ENCODE results near the gene LRP8. TPM values are rescaled to one million over a fixed set of nuclear protein-coding genes. Genes with fewer than 3 reads are reported as not detected.

Gene LRP8
- total RNA-seq, 2 donors from 2014 or later: 4.7 to 15.3 TPM

DNA sequence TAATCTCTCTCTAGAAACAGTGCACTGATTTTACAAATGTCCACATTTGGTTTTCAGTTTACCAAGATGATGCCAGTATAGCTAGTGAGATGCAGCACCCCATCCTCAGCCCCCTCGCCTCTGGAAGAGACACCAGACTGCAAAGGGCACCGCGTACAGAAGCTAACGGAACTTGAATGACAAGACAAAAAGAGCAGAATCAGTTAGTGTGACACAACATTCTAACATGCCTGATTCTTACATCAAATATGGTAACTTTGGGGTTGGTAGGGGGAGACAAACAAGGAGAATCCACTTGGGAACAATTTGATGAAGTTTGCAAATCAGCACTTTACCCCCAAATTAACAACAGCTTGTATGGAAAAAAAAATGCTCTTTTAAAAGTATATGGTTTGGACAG lies 85.5 kb downstream of the LRP8 start:
- Histone ChIP-seq H3K9ac (ENCODE audit: low read depth in 2 of 2, low read length in 2 of 2) (no peak overlapping the region), H3K9me3 (no peaks in the 10 kb centered on the region), H3K4me3 (no peak overlapping the region), H3K36me3 (no peaks in the 10 kb centered on the region), H3K27me3 (no peaks in the 10 kb centered on the region), H3K4me1 (peaks cover 3% of the 10 kb centered on the region), H3K27ac (no peak overlapping the region)
- DNase-seq: no peak
- intact Hi-C loops (cut with DNase I): no loop called here
- TF ChIP-seq, protein P1, sequence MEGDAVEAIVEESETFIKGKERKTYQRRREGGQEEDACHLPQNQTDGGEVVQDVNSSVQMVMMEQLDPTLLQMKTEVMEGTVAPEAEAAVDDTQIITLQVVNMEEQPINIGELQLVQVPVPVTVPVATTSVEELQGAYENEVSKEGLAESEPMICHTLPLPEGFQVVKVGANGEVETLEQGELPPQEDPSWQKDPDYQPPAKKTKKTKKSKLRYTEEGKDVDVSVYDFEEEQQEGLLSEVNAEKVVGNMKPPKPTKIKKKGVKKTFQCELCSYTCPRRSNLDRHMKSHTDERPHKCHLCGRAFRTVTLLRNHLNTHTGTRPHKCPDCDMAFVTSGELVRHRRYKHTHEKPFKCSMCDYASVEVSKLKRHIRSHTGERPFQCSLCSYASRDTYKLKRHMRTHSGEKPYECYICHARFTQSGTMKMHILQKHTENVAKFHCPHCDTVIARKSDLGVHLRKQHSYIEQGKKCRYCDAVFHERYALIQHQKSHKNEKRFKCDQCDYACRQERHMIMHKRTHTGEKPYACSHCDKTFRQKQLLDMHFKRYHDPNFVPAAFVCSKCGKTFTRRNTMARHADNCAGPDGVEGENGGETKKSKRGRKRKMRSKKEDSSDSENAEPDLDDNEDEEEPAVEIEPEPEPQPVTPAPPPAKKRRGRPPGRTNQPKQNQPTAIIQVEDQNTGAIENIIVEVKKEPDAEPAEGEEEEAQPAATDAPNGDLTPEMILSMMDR (IDR thresholded peaks at IDR 0.05): no peak

DNA sequence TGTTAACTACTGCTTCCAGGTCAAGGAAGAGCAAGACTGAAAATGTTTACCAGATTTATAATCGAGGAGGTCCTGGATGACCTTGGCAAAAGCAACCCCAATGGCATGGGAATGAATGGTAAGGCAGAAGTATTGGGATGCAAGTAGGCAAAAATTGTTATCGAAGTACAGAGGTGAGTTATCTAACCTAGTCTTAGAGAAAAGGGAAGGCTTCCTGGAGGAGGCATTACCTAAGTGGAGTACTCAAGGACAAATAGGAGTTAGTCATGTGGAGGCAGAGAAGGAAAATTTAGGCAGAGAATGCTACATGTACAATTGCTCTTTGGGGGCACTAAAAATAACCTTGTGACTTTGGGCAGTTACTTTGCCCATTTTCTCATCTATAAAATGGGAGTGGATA lies 86.0 kb downstream of the LRP8 start:
- Histone ChIP-seq H3K36me3 (no peaks in the 10 kb centered on the region), H3K9me3 (no peaks in the 10 kb centered on the region), H3K4me1 (peaks cover 3% of the 10 kb centered on the region), H3K27me3 (no peaks in the 10 kb centered on the region), H3K9ac (ENCODE audit: low read depth in 2 of 2, low read length in 2 of 2) (no peak overlapping the region), H3K27ac (no peak overlapping the region), H3K4me3 (no peak overlapping the region)
- TF ChIP-seq, protein P1 (IDR thresholded peaks at IDR 0.05): no peak
- DNase-seq: no peak
- intact Hi-C loops (cut with DNase I): no loop called here

DNA sequence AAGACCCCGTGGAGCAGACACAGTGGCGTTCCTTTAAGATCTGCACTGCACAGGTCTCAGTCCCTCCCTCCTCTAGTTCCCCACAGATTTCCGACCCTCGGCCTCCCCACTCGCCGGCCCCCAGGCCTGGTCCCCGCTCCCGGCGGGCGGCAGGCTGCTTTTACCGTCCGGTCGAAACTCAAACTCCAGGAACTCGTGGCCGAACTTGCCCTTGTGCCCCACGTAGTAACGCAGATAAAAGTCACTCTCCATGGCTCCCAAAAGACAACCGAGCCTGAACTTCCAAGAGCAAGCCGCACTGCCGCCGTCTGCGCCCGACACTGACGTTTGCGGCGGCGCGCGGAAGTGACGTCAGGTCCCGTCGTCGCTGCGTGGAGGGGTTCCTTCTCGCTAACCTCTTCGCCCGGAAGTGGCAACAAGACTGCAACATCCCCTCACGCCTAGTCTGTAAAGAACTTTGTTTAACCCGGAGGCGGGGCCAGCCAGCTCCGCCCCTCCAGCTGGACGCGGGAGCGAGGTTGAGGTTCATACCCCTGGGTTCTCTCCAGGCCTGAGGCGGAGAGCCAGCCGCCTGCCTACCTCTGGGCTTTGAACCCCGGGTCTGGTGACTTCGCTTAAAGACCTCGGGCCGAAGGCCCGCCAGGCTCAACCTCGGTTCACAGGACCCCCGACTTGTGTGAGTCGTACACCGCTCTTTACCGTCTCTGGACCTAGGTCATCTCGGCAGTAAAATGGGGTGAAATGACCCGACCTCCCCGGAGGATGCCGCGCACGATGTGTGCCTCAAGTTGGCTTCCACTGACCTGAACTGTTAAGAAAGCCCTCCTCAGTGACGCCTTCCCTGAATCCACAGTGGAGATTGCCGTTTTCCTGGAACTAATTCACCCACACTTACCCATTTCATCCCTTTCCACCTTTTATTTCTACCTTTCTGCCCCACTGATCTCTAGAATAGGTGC lies 89.4 kb downstream of the LRP8 start, which contains the start of gene MAGOH:
Gene MAGOH (minus strand): TSS at position 322 of the 959 bp plus-strand sequence. CDS start 70 bp downstream, at position 252.
- Histone ChIP-seq H3K36me3 (no peaks in the 10 kb centered on the region), H3K27me3 (no peaks in the 10 kb centered on the region)
- intact Hi-C loops (cut with DNase I): no loop called here

DNA sequence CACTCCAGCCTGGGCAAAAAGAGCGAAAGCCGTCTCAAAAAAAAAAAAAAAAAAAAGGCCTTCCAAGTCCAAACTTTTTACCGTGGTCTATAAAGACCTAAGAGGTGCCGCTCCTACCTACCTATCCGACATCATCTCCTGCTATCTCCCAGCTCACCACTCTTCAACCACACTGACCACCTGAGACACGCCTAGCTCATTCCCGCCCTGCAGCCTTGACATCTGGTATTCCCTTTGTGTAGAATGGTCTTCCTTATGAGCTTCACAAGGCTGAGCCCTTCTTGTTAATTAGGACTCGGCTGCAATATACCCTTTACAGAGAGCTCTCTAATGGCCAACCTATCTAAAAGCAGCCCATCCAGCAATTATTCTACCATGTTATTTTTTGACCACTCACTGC lies 90.2 kb downstream of the LRP8 start:
- H3K4me1 ChIP-seq: peaks cover 3% of the 10 kb centered on the region
- intact Hi-C loops (cut with DNase I): no loop called here
- H3K27me3 ChIP-seq: no peaks in the 10 kb centered on the region
- H3K4me3 ChIP-seq: peak overlapping the region; percentile 100
- TF ChIP-seq, protein P1 (IDR thresholded peaks at IDR 0.05): no peak
- no peak for DNase-seq
- peaks cover 1% of the 10 kb centered on the region for H3K36me3 ChIP-seq
- H3K9me3 ChIP-seq: no peaks in the 10 kb centered on the region
- peak overlapping the region; percentile 91 to 95 for H3K9ac ChIP-seq (ENCODE audit: low read depth in 2 of 2, low read length in 2 of 2)
- no peak overlapping the region for H3K27ac ChIP-seq

More for the DNA sequence above, 89.4 kb downstream of the LRP8 start, which contains the start of gene MAGOH:
- Histone ChIP-seq H3K27ac (peak within 1 kb of the TSS; percentile 55), H3K9me3 (no peaks in the 10 kb centered on the region), H3K4me1 (peaks cover 3% of the 10 kb centered on the region), H3K4me3 (peak within 1 kb of the TSS; percentile 100), H3K9ac (ENCODE audit: low read depth in 2 of 2, low read length in 2 of 2) (peak within 1 kb of the TSS; percentile 91 to 95)
- TF ChIP-seq, protein P1 (IDR thresholded peaks at IDR 0.05): no peak
- peak; percentile 97 for DNase-seq

DNA sequence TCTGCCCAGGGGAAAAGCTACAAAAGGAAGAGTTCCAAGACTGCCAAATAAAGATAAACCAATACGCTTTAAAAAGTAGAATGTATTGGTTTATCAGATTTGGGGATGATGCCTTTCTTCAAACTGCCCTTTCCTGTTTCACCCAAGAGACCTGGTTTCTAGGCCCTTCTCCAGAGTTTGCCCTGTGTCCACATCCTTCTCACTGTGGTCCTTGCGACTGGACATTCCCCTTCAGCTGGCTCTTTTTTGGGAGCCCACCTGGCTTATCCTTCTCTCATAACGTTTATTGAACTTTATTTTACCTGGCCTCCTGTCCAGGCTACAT lies 106.9 kb downstream of the LRP8 start:
- intact Hi-C loops (cut with DNase I): no loop called here
- peak overlapping the region; percentile 68 for H3K4me3 ChIP-seq

More for the DNA sequence above, 106.9 kb downstream of the LRP8 start:
- no peaks in the 10 kb centered on the region for H3K9me3 ChIP-seq
- TF ChIP-seq, protein P1 (IDR thresholded peaks at IDR 0.05): no peak
- no peak for DNase-seq
- H3K27me3 ChIP-seq: no peaks in the 10 kb centered on the region
- H3K36me3 ChIP-seq: no peaks in the 10 kb centered on the region
- peaks cover 5% of the 10 kb centered on the region for H3K4me1 ChIP-seq
- peak overlapping the region; percentile 86 to 95 for H3K9ac ChIP-seq (ENCODE audit: low read depth in 2 of 2, low read length in 2 of 2)
- H3K27ac ChIP-seq: peak overlapping the region; percentile 86
